ENCODE results near the gene CLTB. TPM values are rescaled to one million over a fixed set of nuclear protein-coding genes. Genes with fewer than 3 reads are reported as not detected.
"Not testable (repeated sequence)": the region's sequence is repeated elsewhere in the genome, so short reads cannot be mapped to it uniquely, and the experiment has no call there.

CLTB gene
- polyA plus RNA-seq, 1 donor, result 137 TPM

GRCh38 chr5:176414704-176415103 lies 1.6 kb downstream of the CLTB start:
- no peak for DNase-seq
- Histone ChIP-seq H3K36me3 (ENCODE audit: control insufficient read depth, insufficient read depth, low read length) (peaks cover 18% of the 10 kb centered on the region), H3K27ac (ENCODE audit: low read length) (no peak overlapping the region), H3K27me3 (ENCODE audit: control insufficient read depth, insufficient read depth, low read length) (no peaks in the 10 kb centered on the region), H3K4me3 (ENCODE audit: low read length) (peak overlapping the region; percentile 87), H3K4me1 (ENCODE audit: control insufficient read depth, insufficient read depth, low read length) (peaks cover 17% of the 10 kb centered on the region), H3K9me3 (ENCODE audit: control insufficient read depth, low read depth, low read length) (no peaks in the 10 kb centered on the region)
- WGBS (ENCODE audit: insufficient coverage, low lambda C conversion rate), result 60% methylated on average over 2 of the region's 3 CpGs

GRCh38 chr5:176413709-176414191 lies 2.6 kb downstream of the CLTB start:
- WGBS (ENCODE audit: insufficient coverage, low lambda C conversion rate), result no CpG with 5 or more reads among the region's 7 CpGs
- Histone ChIP-seq H3K27me3 (ENCODE audit: control insufficient read depth, insufficient read depth, low read length) (no peaks in the 10 kb centered on the region), H3K4me3 (ENCODE audit: low read length) (peak overlapping the region; percentile 87), H3K4me1 (ENCODE audit: control insufficient read depth, insufficient read depth, low read length) (peaks cover 17% of the 10 kb centered on the region), H3K9me3 (ENCODE audit: control insufficient read depth, low read depth, low read length) (no peaks in the 10 kb centered on the region), H3K36me3 (ENCODE audit: control insufficient read depth, insufficient read depth, low read length) (peaks cover 22% of the 10 kb centered on the region), H3K27ac (ENCODE audit: low read length) (no peak overlapping the region)
- no peak for DNase-seq

GRCh38 chr5:176413255-176413565 lies 3.1 kb downstream of the CLTB start:
- no peak for DNase-seq
- no peaks in the 10 kb centered on the region for H3K27me3 ChIP-seq (ENCODE audit: control insufficient read depth, insufficient read depth, low read length)
- no CpG with 5 or more reads among the region's 2 CpGs for WGBS (ENCODE audit: insufficient coverage, low lambda C conversion rate)
- no peaks in the 10 kb centered on the region for H3K9me3 ChIP-seq (ENCODE audit: control insufficient read depth, low read depth, low read length)
- H3K4me3 ChIP-seq (ENCODE audit: low read length), result no peak overlapping the region
- H3K27ac ChIP-seq (ENCODE audit: low read length), result no peak overlapping the region
- H3K4me1 ChIP-seq (ENCODE audit: control insufficient read depth, insufficient read depth, low read length), result peaks cover 17% of the 10 kb centered on the region
- peaks cover 24% of the 10 kb centered on the region for H3K36me3 ChIP-seq (ENCODE audit: control insufficient read depth, insufficient read depth, low read length)

GRCh38 chr5:176412517-176413254 lies 3.7 kb downstream of the CLTB start:
- no peaks in the 10 kb centered on the region for H3K27me3 ChIP-seq (ENCODE audit: control insufficient read depth, insufficient read depth, low read length)
- WGBS (ENCODE audit: insufficient coverage, low lambda C conversion rate), result no CpG with 5 or more reads among the region's 10 CpGs
- H3K4me1 ChIP-seq (ENCODE audit: control insufficient read depth, insufficient read depth, low read length), result peaks cover 12% of the 10 kb centered on the region
- DNase-seq, result no peak
- peaks cover 28% of the 10 kb centered on the region for H3K36me3 ChIP-seq (ENCODE audit: control insufficient read depth, insufficient read depth, low read length)
- H3K9me3 ChIP-seq (ENCODE audit: control insufficient read depth, low read depth, low read length), result no peaks in the 10 kb centered on the region
- no peak overlapping the region for H3K4me3 ChIP-seq (ENCODE audit: low read length)
- no peak overlapping the region for H3K27ac ChIP-seq (ENCODE audit: low read length)

GRCh38 chr5:176410486-176411180 lies 5.7 kb downstream of the CLTB start:
- no CpG with 5 or more reads among the region's 5 CpGs for WGBS (ENCODE audit: insufficient coverage, low lambda C conversion rate)
- DNase-seq, result no peak
- H3K27ac ChIP-seq (ENCODE audit: low read length), result no peak overlapping the region
- no peaks in the 10 kb centered on the region for H3K27me3 ChIP-seq (ENCODE audit: control insufficient read depth, insufficient read depth, low read length)
- H3K9me3 ChIP-seq (ENCODE audit: control insufficient read depth, low read depth, low read length), result no peaks in the 10 kb centered on the region
- H3K36me3 ChIP-seq (ENCODE audit: control insufficient read depth, insufficient read depth, low read length), result peaks cover 48% of the 10 kb centered on the region
- peaks cover under 1% of the 10 kb centered on the region for H3K4me1 ChIP-seq (ENCODE audit: control insufficient read depth, insufficient read depth, low read length)
- no peak overlapping the region for H3K4me3 ChIP-seq (ENCODE audit: low read length)

GRCh38 chr5:176409765-176410164 lies 6.6 kb downstream of the CLTB start:
- no peak for DNase-seq
- no peak overlapping the region for H3K4me3 ChIP-seq (ENCODE audit: low read length)
- no peak overlapping the region for H3K27ac ChIP-seq (ENCODE audit: low read length)
- H3K4me1 ChIP-seq (ENCODE audit: control insufficient read depth, insufficient read depth, low read length), result peaks cover 8% of the 10 kb centered on the region
- H3K36me3 ChIP-seq (ENCODE audit: control insufficient read depth, insufficient read depth, low read length), result peaks cover 51% of the 10 kb centered on the region
- WGBS (ENCODE audit: insufficient coverage, low lambda C conversion rate), result 100% methylated on average over 1 of the region's 4 CpGs
- H3K27me3 ChIP-seq (ENCODE audit: control insufficient read depth, insufficient read depth, low read length), result no peaks in the 10 kb centered on the region
- no peaks in the 10 kb centered on the region for H3K9me3 ChIP-seq (ENCODE audit: control insufficient read depth, low read depth, low read length)

GRCh38 chr5:176408590-176408989 lies 7.7 kb downstream of the CLTB start:
- H3K4me3 ChIP-seq (ENCODE audit: low read length), result no peak overlapping the region
- no peaks in the 10 kb centered on the region for H3K27me3 ChIP-seq (ENCODE audit: control insufficient read depth, insufficient read depth, low read length)
- DNase-seq, result no peak
- H3K9me3 ChIP-seq (ENCODE audit: control insufficient read depth, low read depth, low read length), result no peaks in the 10 kb centered on the region
- H3K36me3 ChIP-seq (ENCODE audit: control insufficient read depth, insufficient read depth, low read length), result peaks cover 51% of the 10 kb centered on the region
- no peak overlapping the region for H3K27ac ChIP-seq (ENCODE audit: low read length)
- WGBS (ENCODE audit: insufficient coverage, low lambda C conversion rate), result no CpG with 5 or more reads among the region's 5 CpGs
- H3K4me1 ChIP-seq (ENCODE audit: control insufficient read depth, insufficient read depth, low read length), result peaks cover 18% of the 10 kb centered on the region

- not testable (repeated sequence) for H3K27me3 ChIP-seq (ENCODE audit: control insufficient read depth, insufficient read depth, low read length); H3K9me3 ChIP-seq (ENCODE audit: control insufficient read depth, low read depth, low read length); DNase-seq; H3K4me3 ChIP-seq (ENCODE audit: low read length); H3K27ac ChIP-seq (ENCODE audit: low read length)
- WGBS (ENCODE audit: insufficient coverage, low lambda C conversion rate), result no CpG with 5 or more reads among the region's 10 CpGs
- H3K36me3 ChIP-seq (ENCODE audit: control insufficient read depth, insufficient read depth, low read length), result peaks cover 50% of the 10 kb centered on the region
- H3K4me1 ChIP-seq (ENCODE audit: control insufficient read depth, insufficient read depth, low read length), result peaks cover 21% of the 10 kb centered on the region
These were observed 8.1 kb downstream of the CLTB start for GRCh38 chr5:176408252-176408573.

- 100% methylated on average over 1 of the region's 6 CpGs for WGBS (ENCODE audit: insufficient coverage, low lambda C conversion rate)
- Histone ChIP-seq H3K4me3 (ENCODE audit: low read length) (no peak overlapping the region), H3K27ac (ENCODE audit: low read length) (no peak overlapping the region), H3K36me3 (ENCODE audit: control insufficient read depth, insufficient read depth, low read length) (peaks cover 47% of the 10 kb centered on the region), H3K4me1 (ENCODE audit: control insufficient read depth, insufficient read depth, low read length) (peaks cover 27% of the 10 kb centered on the region), H3K27me3 (ENCODE audit: control insufficient read depth, insufficient read depth, low read length) (no peaks in the 10 kb centered on the region), H3K9me3 (ENCODE audit: control insufficient read depth, low read depth, low read length) (no peaks in the 10 kb centered on the region)
- DNase-seq, result no peak
These were observed 8.7 kb downstream of the CLTB start for GRCh38 chr5:176407456-176408251.

- H3K27ac ChIP-seq (ENCODE audit: low read length), result no peak overlapping the region
- no CpG with 5 or more reads among the region's 9 CpGs for WGBS (ENCODE audit: insufficient coverage, low lambda C conversion rate)
These were observed 9.8 kb downstream of the CLTB start for GRCh38 chr5:176406436-176407052.

More at GRCh38 chr5:176406436-176407052, 9.8 kb downstream of the CLTB start:
- H3K27me3 ChIP-seq (ENCODE audit: control insufficient read depth, insufficient read depth, low read length), result no peaks in the 10 kb centered on the region
- DNase-seq, result no peak
- H3K4me1 ChIP-seq (ENCODE audit: control insufficient read depth, insufficient read depth, low read length), result peaks cover 35% of the 10 kb centered on the region
- peaks cover 43% of the 10 kb centered on the region for H3K36me3 ChIP-seq (ENCODE audit: control insufficient read depth, insufficient read depth, low read length)
- H3K4me3 ChIP-seq (ENCODE audit: low read length), result no peak overlapping the region
- H3K9me3 ChIP-seq (ENCODE audit: control insufficient read depth, low read depth, low read length), result no peaks in the 10 kb centered on the region

All from large intestine (tissue), 3 donors.